KMS-11 (cell line): Measurements from ENCODE around the gene CAMK1G.

ENCODE experiments used
- H2AFZ ChIP-seq: fragments of 200-600 bp; sonication (generic); 2 replicates; pipeline ENCODE4 v1.6.1; 2016; ENCODE audit warnings: antibody characterized with exemption, mixed run types, low read depth
- H3K27ac ChIP-seq: fragments of 200-600 bp; sonication (generic); 2 replicates; pipeline ENCODE4 v1.6.1; 2016; ENCODE audit warnings: mild to moderate bottlenecking, mixed run types
- H3K27me3 ChIP-seq: fragments of 200-600 bp; sonication (generic); 2 replicates; pipeline ENCODE4 v1.6.1; 2017; ENCODE audit warnings: mild to moderate bottlenecking, low read depth, mixed run types, moderate library complexity; ENCODE audit not compliant: insufficient read depth
- H3K36me3 ChIP-seq: fragments of 200-600 bp; sonication (generic); 2 replicates; pipeline ENCODE4 v1.6.1; 2017; ENCODE audit warnings: mild to moderate bottlenecking, mixed run types; ENCODE audit not compliant: insufficient read depth
- H3K4me1 ChIP-seq: fragments of 200-600 bp; sonication (generic); 2 replicates; pipeline ENCODE4 v1.6.1; 2016; ENCODE audit warnings: mild to moderate bottlenecking, low read depth, mixed run types; ENCODE audit not compliant: poor library complexity, severe bottlenecking
- H3K4me2 ChIP-seq: fragments of 200-600 bp; sonication (generic); 2 replicates; pipeline ENCODE4 v1.7.0; 2016; ENCODE audit warnings: mild to moderate bottlenecking, mixed run types
- H3K4me3 ChIP-seq: fragments of 200-600 bp; sonication (generic); IDR thresholded peaks from 2 replicates; pipeline ENCODE4 v1.6.1; 2017; ENCODE audit warnings: low read depth, low read length, mixed read lengths; ENCODE audit not compliant: insufficient read depth
- H3K79me2 ChIP-seq: fragments of 200-600 bp; sonication (generic); 2 replicates; pipeline ENCODE4 v1.6.1; 2016; ENCODE audit warnings: low read depth, mixed run types; ENCODE audit not compliant: insufficient read depth
- H3K9ac ChIP-seq: fragments of 200-600 bp; sonication (generic); 2 replicates; pipeline ENCODE4 v1.6.1; 2016; ENCODE audit warnings: mild to moderate bottlenecking, mixed run types
- H4K20me1 ChIP-seq: fragments of 200-600 bp; sonication (generic); 2 replicates; pipeline ENCODE4 v1.6.1; 2016; ENCODE audit warnings: mild to moderate bottlenecking, mixed run types; ENCODE audit not compliant: insufficient read depth
- CTCF ChIP-seq: fragments of 200-600 bp; sonication (generic); conservative IDR thresholded peaks from 2 replicates; pipeline ENCODE4 v1.6.1; 2017; ENCODE audit warnings: low read depth, mild to moderate bottlenecking, antibody characterized with exemption, low read length, moderate library complexity, mixed read lengths

Gene CAMK1G

GRCh38 chr1:209611771-209612570, 28.5 kb downstream of the CAMK1G start:
- no peaks in the 10 kb centered on the region for H3K79me2 ChIP-seq
- TF ChIP-seq CTCF: no peak
- no peak overlapping the region for H3K9ac ChIP-seq
- no peak overlapping the region for H3K4me2 ChIP-seq
- no peaks in the 10 kb centered on the region for H3K36me3 ChIP-seq
- no peaks in the 10 kb centered on the region for H3K4me1 ChIP-seq
- no peak overlapping the region for H3K4me3 ChIP-seq
- no peaks in the 10 kb centered on the region for H3K27me3 ChIP-seq
- H3K27ac ChIP-seq: no peak overlapping the region
- no peak overlapping the region for H2AFZ ChIP-seq
- no peaks in the 10 kb centered on the region for H4K20me1 ChIP-seq

- no peak overlapping the region for H3K9ac ChIP-seq
- H3K4me2 ChIP-seq: no peak overlapping the region
- H3K4me1 ChIP-seq: no peaks in the 10 kb centered on the region
- no peaks in the 10 kb centered on the region for H3K36me3 ChIP-seq
- no peak for TF ChIP-seq CTCF
- H2AFZ ChIP-seq: no peak overlapping the region
- no peak overlapping the region for H3K27ac ChIP-seq
- no peaks in the 10 kb centered on the region for H3K27me3 ChIP-seq
- no peaks in the 10 kb centered on the region for H4K20me1 ChIP-seq
- no peaks in the 10 kb centered on the region for H3K79me2 ChIP-seq
- H3K4me3 ChIP-seq: no peak overlapping the region
Observed at GRCh38 chr1:209612646-209613399, 29.3 kb downstream of the CAMK1G start.

GRCh38 chr1:209613400-209614150, 30.1 kb downstream of the CAMK1G start:
- H3K4me3 ChIP-seq: no peak overlapping the region
- TF ChIP-seq CTCF: no peak
- H3K27ac ChIP-seq: no peak overlapping the region
- H3K27me3 ChIP-seq: no peaks in the 10 kb centered on the region
- H3K36me3 ChIP-seq: no peaks in the 10 kb centered on the region
- H3K79me2 ChIP-seq: no peaks in the 10 kb centered on the region
- H3K4me2 ChIP-seq: no peak overlapping the region
- H3K9ac ChIP-seq: no peak overlapping the region
- no peaks in the 10 kb centered on the region for H3K4me1 ChIP-seq
- H2AFZ ChIP-seq: no peak overlapping the region
- H4K20me1 ChIP-seq: no peaks in the 10 kb centered on the region

DNA sequence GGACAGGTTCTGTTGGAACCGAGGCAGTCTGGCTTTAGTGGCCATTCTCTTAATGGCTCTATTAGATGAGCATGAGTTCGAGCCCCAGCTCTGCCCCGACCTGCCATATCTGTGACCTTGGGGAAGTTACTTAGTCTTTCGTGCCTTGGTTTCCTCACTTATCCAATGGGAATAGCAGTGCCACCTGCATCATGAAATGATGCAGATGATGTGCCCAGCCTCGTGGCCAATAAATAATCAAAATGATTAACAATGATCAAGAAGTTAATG, 30.6 kb downstream of the CAMK1G start:
- Histone ChIP-seq H3K4me3 (no peak overlapping the region), H4K20me1 (no peaks in the 10 kb centered on the region), H3K27me3 (no peaks in the 10 kb centered on the region), H3K9ac (no peak overlapping the region), H3K79me2 (no peaks in the 10 kb centered on the region), H3K4me2 (no peak overlapping the region), H3K4me1 (no peaks in the 10 kb centered on the region), H3K27ac (no peak overlapping the region), H2AFZ (no peak overlapping the region), H3K36me3 (no peaks in the 10 kb centered on the region)
- no peak for TF ChIP-seq CTCF
